ENCODE measurements around the gene PGLYRP2.
"Not testable (repeated sequence)": the region's sequence is repeated elsewhere in the genome, so short reads cannot be mapped to it uniquely, and the experiment has no call there.

PGLYRP2 gene, protein sequence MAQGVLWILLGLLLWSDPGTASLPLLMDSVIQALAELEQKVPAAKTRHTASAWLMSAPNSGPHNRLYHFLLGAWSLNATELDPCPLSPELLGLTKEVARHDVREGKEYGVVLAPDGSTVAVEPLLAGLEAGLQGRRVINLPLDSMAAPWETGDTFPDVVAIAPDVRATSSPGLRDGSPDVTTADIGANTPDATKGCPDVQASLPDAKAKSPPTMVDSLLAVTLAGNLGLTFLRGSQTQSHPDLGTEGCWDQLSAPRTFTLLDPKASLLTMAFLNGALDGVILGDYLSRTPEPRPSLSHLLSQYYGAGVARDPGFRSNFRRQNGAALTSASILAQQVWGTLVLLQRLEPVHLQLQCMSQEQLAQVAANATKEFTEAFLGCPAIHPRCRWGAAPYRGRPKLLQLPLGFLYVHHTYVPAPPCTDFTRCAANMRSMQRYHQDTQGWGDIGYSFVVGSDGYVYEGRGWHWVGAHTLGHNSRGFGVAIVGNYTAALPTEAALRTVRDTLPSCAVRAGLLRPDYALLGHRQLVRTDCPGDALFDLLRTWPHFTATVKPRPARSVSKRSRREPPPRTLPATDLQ

GRCh38 chr19:15479391-15480345 lies at the start of gene PGLYRP2:
Gene PGLYRP2 (minus strand): TSS chr19:15479501. CDS start chr19:15479371, 130 bp downstream.
- DNase-seq, result no peak
- in situ Hi-C loops (cut with HindIII; ENCODE audit: low pct_ligation_motif_present, low pct_unique_long_range_greater_than_20kb, low sequenced_read_pairs), result no loop called here

DNA sequence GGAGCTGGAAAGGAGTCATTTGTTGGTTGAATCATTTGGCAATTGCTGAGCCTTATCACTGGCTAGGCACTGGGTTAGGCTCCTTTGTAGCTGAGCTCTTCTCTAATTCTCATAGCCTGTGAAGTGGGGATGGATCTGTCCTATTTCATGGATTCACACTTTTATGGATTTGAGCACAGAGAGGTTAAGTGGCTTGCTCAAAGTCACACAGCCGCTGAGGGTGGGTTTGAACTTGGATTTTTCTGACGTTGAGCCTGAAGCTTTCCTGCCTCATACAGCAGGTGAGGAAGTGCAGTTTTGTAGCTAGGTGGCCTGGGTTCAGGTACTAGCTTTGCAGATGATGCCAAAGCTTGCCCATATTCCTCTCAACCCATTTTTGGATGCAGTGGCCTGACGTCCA lies 48.4 kb upstream of the PGLYRP2 start:
- DNase-seq, result no peak
- in situ Hi-C loops (cut with HindIII; ENCODE audit: low pct_ligation_motif_present, low pct_unique_long_range_greater_than_20kb, low sequenced_read_pairs), result no loop called here

GRCh38 chr19:15526408-15526807 lies 47.1 kb upstream of the PGLYRP2 start:
- DNase-seq, result no peak
- in situ Hi-C loops (cut with HindIII; ENCODE audit: low pct_ligation_motif_present, low pct_unique_long_range_greater_than_20kb, low sequenced_read_pairs), result no loop called here

- in situ Hi-C loops (cut with HindIII; ENCODE audit: low pct_ligation_motif_present, low pct_unique_long_range_greater_than_20kb, low sequenced_read_pairs), result no loop called here
- DNase-seq, result no peak
Observed at GRCh38 chr19:15525291-15525690, 46.0 kb upstream of the PGLYRP2 start.

DNA sequence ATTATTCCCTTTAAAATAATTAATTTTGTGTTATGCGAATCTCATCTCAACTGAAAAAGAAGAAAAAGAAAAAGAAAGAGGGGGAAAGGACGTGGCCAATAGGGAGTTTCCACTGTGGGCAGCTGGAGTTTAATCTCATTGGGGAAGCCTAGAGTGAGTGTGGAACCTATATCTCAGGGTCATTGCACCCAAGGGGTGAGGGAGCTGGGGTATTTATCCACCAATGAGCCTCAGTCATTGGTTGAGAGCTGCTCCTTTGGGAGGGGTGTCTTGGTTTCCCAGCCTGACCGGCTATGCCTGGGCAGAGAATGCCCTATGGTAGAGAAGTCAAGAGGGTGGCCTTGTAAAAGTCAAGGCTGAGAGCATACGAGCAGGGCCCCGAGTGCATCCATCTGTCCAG lies 45.5 kb upstream of the PGLYRP2 start:
- in situ Hi-C loops (cut with HindIII; ENCODE audit: low pct_ligation_motif_present, low pct_unique_long_range_greater_than_20kb, low sequenced_read_pairs), result no loop called here

DNA sequence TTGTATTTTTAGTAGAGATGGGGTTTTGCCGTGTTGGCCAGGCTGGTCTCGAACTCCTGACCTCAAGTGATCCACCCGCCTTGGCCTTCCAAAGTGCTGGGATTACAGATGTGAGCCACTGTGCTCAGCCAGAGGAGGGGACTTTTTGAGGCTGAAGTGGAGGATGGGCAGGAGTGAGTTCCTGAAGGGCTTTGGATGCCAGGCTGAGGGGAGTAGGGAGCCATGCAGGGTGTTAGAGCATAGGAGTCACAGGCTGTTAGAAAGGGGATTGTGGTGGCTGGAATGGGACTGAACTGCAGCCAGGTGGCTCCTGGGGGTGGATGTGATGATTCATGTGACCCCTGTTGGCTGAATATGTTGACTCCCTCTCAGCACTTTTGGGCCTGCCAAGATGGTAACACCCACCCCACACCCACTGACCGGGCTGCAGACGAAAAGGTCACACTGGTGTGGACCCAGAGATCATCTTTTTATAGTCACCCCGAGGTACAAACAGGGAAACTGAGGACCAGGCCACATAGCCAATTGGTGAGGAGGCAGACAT lies 40.2 kb upstream of the PGLYRP2 start:
- no peak for DNase-seq
- in situ Hi-C loops (cut with HindIII; ENCODE audit: low pct_ligation_motif_present, low pct_unique_long_range_greater_than_20kb, low sequenced_read_pairs), result no loop called here

More for the DNA sequence above, 45.5 kb upstream of the PGLYRP2 start:
- no peak for DNase-seq

DNA sequence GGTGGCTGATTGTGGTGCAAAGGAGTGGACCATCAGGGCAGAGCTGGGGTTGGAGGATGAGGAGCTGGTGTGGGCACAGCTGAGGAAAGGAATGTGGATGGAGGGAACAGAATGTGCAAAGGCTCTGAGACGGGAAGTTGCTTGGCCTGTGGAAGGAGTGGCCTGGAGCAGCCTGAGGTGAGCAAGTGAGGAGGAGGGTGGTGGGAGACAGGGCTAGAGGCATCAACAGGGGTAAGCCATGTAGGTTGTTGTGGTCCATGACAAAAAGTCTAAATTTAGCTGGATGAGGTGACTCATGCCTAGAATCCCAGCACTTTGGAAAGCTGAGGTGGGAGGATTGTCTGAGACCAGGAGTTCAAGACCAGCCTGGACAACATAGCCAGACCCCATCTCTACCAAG lies 38.5 kb upstream of the PGLYRP2 start:
- no peak for DNase-seq
- in situ Hi-C loops (cut with HindIII; ENCODE audit: low pct_ligation_motif_present, low pct_unique_long_range_greater_than_20kb, low sequenced_read_pairs), result no loop called here

DNA sequence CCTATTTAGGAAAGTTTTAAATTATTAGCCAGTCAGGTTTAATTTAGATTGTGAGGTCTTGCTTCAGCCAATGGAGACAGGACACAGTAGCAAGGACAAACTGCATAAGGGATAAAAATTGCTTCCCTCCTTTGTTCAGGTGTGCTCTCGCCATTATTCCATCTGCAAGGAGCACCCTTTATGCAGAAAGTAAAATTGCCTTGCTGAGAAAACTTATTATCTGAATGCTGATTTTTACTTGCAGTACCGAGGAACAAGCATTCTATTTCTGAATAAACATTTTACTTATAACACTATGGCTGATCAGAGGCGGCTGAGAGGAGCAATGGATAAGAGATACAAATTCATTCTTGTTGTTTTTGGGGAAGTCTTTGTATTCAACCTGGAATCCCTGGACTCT lies 37.1 kb upstream of the PGLYRP2 start:
- no peak for DNase-seq
- in situ Hi-C loops (cut with HindIII; ENCODE audit: low pct_ligation_motif_present, low pct_unique_long_range_greater_than_20kb, low sequenced_read_pairs), result no loop called here

DNA sequence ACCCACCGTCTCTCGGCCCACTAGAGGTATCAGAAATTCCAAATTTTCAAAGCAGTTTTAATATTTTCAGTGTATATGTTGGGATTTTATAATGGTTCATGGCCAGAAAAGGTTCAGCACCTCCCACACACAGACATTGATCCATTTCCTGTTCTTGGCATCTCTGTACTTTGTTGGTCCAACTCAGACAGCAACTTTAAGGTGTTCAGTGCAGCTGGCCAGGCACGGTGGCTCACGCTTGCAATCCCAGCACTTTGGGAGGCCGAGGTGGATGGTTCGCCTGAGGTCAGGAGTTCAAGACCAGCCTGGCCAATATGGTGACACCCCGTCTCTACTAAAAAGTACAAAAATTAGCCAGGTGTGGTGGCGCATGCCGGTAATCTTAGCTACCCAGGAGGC lies 35.9 kb upstream of the PGLYRP2 start:
- in situ Hi-C loops (cut with HindIII; ENCODE audit: low pct_ligation_motif_present, low pct_unique_long_range_greater_than_20kb, low sequenced_read_pairs); DNase-seq: not testable (repeated sequence)

GRCh38 chr19:15511671-15512424 lies 32.5 kb upstream of the PGLYRP2 start:
- in situ Hi-C loops (cut with HindIII; ENCODE audit: low pct_ligation_motif_present, low pct_unique_long_range_greater_than_20kb, low sequenced_read_pairs), result no loop called here
- DNase-seq, result no peak

DNA sequence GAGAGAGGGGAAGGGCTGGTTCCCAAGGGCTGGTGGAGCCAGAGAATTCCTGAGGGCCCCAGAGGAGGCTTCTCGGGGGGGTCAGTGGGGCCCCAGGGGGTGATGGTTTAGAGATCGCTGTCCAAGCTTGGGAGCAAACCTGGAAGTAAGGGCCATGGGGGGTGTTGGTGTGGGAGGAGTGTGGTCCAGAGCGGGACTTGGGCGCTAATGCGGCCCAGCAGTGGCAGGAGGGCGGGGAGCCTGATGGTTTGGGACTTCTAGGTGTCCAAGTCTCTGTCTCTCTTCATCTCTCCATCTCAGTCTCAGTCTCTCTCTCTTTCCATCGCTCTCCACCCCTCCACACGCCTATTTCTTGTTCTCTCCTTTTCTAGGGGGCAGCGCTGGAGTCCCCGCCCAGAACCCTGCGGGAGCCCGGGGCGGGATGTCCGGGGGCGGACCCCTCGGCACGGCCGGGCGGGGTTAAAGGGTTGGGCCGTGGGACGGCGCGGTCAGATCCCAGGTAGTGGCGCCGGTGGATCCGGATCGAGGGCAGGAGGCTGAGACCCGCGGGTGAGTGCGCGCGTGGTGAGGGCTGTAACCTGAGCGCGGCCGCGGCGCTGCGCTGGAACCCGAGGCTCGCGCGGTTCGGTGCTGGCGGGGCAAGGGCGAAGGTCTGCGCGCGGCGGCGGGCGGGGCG lies 28.9 kb upstream of the PGLYRP2 start, which contains the start of gene CYP4F22:
Gene CYP4F22 (plus strand): TSS at position 491 of the 676 bp plus-strand sequence. CDS start 16,812 bp downstream, outside the sequence.
- in situ Hi-C loops (cut with HindIII; ENCODE audit: low pct_ligation_motif_present, low pct_unique_long_range_greater_than_20kb, low sequenced_read_pairs), result no loop called here
- DNase-seq, result no peak

GRCh38 chr19:15507068-15508034 lies 28.1 kb upstream of the PGLYRP2 start:
- in situ Hi-C loops (cut with HindIII; ENCODE audit: low pct_ligation_motif_present, low pct_unique_long_range_greater_than_20kb, low sequenced_read_pairs), result no loop called here
- DNase-seq, result no peak

DNA sequence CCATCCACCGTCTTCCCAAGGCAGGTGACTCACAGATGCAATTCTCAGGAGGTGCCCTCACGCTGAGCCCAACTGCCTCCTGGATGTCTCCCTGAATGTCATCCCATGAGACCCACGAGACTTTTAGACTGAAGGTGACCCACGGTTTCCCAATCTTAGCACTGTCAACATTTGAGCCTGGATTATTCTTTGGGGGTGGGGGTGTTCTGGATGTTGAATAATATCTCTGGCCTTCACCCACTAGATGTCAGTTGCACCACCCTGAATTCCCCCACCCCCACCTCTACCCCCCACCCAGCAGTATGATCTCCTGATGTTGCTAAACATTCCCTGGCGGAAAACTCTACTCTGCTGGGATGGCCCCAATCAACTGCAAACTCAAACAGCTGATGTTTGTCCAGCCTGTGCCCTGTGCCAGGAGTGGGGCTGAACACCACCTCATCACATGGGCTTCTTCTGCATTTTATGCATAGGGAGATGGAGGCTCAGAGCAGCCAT lies 26.8 kb upstream of the PGLYRP2 start:
- no peak for DNase-seq
- in situ Hi-C loops (cut with HindIII; ENCODE audit: low pct_ligation_motif_present, low pct_unique_long_range_greater_than_20kb, low sequenced_read_pairs), result no loop called here

DNA sequence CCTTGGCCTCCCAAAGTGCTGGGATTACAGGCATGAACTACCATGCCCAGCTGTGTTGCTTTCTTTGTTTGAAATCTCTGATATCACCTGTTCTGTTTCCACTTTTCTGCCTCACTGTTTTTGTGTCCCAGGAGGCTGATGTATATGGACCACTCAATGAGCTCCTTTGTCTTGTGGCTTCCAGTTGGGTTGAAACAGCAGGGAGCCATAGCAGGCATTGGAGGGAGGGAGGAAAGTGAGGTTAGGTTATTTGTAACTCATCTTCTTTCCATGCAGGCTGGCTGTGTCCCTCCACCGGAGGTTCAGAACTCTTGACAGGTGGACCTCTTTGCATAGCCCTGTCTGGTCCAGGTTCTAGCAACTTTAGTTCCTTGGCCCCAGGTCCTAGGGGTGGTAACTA lies 23.0 kb upstream of the PGLYRP2 start:
- in situ Hi-C loops (cut with HindIII; ENCODE audit: low pct_ligation_motif_present, low pct_unique_long_range_greater_than_20kb, low sequenced_read_pairs), result no loop called here
- no peak for DNase-seq

GRCh38 chr19:15501596-15501995 lies 22.3 kb upstream of the PGLYRP2 start:
- in situ Hi-C loops (cut with HindIII; ENCODE audit: low pct_ligation_motif_present, low pct_unique_long_range_greater_than_20kb, low sequenced_read_pairs), result no loop called here
- DNase-seq, result no peak

DNA sequence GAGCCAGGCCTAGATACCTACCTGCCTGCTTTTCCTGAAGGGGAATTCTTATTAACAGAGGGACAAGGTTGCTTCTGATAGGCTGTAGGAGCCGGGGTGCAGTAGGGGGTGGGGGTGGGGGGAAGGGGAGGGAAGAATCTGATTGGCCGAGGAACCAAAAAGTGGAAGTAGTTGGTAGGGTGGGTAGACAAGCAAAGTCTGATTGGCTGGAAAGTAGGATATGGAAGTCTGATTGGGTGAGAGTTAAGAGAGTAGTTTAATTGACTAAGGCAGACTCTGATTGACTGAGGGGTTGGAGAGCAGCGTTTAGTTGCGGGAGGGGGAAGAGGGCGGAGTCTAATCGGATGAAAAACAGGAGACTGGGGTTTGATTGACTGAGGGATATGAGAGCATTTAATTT lies 19.6 kb upstream of the PGLYRP2 start:
- in situ Hi-C loops (cut with HindIII; ENCODE audit: low pct_ligation_motif_present, low pct_unique_long_range_greater_than_20kb, low sequenced_read_pairs), result no loop called here

More for the DNA sequence above, 19.6 kb upstream of the PGLYRP2 start:
- DNase-seq, result no peak
